Stimulated activated CD4-positive, alpha-beta T cell treated with anti-CD3 and anti-CD28 coated beads, TNF-alpha, amount 100 ng/mL, for 24 hours (primary cell): ENCODE data around the gene RMRP.

ENCODE experiments used
- DNase-seq, 3 experiments: peaks; one replicate each; pipeline ENCODE4 v3.0.0-alpha.2; 2020; ENCODE audit warnings: low read depth in 3 of 3

RMRP gene

DNA sequence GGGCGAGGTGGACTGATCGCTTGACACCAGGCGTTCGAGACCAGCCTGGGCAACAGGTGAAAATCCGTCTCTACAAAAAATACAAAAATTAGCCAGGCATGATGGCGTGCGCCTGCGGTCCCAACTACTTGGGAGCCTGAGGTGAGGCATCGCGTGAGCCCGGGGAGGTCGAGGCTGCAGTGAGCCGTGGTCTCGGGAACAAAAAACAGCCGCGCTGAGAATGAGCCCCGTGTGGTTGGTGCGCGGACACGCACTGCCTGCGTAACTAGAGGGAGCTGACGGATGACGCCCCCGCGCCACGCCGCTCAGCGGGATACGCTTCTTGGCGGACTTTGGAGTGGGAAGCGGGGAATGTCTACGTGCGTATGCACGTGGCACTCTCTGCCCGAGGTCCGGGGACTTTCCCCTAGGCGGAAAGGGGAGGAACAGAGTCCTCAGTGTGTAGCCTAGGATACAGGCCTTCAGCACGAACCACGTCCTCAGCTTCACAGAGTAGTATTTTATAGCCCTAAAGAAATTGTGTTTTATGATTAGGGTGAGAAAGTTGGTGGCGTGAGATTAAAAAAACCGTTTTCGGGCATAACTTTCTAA, at the start of gene RMRP:
TSS of gene RMRP (minus strand) at position 474 of the 591 bp plus-strand sequence.
- DNase-seq: peak; percentile 89 to 97 (median 90)

DNA sequence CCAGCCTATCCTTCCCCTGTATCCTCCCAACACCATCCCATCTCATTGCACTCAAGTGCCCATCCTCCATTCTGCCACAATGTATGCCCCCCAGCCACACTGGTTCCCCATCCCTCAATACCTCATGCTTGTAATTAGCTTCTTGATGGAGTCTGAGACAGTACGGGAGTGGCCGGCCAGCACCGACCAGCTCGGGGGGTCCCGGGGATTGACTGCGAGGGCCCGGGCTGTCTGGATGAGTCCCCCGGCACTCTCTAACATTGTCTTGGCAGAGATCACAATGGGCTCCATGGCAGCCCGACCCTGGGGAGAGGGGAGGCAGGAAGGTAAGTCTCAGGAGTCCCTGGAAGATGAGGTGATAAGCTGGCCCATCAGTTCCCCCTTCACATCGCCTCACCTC, 49.1 kb upstream of the RMRP start:
- DNase-seq: no peak

DNA sequence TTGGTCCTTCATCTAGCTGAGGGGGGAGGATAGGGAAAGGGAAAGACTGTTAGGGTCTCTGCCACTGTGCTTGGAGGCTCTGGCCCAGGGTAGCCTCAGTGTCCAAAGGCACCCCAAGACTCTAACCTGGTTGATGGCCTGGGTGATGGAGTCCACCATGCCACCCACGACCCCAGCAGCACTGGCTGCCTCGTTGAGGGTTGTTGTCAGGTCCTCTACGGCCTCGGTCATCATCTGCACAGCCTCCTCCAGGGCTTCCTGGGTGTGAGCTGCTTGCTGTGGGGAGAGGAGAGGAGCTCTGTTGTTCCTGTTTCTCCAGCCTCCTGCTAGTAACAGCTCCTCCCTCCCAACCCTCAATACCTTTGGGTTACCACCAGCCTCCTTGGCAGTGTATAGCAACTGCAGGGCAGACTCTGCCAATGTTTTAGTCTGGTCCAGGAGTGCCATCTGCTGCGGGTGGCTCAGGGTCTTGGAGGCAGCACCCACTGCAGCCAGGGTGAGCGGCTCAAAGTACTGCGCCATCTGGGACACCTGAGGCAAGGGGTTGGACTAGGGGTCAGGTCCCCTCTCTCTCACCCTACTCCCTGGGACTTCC, 48.1 kb upstream of the RMRP start:
- DNase-seq: no peak

DNA sequence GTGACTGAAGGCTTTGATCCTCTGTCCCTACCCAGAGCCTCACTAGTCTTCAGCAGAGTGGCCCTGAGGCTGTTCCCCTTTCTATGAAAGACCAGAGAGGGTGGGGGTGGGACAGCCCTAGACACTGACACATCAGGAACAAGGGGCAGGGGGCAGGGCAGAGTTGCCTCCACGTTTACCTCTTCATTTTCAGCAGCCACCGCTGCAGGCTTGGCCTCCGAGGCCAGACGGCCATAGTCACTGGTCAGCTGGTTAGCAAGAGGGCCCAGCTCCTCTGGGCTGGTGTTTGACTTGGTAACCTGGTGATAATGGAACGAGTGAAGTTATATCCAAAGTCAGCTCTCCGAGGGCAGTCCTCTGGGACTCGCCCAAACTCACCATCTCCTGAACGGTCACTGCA, 47.6 kb upstream of the RMRP start:
- no peak for DNase-seq

DNA sequence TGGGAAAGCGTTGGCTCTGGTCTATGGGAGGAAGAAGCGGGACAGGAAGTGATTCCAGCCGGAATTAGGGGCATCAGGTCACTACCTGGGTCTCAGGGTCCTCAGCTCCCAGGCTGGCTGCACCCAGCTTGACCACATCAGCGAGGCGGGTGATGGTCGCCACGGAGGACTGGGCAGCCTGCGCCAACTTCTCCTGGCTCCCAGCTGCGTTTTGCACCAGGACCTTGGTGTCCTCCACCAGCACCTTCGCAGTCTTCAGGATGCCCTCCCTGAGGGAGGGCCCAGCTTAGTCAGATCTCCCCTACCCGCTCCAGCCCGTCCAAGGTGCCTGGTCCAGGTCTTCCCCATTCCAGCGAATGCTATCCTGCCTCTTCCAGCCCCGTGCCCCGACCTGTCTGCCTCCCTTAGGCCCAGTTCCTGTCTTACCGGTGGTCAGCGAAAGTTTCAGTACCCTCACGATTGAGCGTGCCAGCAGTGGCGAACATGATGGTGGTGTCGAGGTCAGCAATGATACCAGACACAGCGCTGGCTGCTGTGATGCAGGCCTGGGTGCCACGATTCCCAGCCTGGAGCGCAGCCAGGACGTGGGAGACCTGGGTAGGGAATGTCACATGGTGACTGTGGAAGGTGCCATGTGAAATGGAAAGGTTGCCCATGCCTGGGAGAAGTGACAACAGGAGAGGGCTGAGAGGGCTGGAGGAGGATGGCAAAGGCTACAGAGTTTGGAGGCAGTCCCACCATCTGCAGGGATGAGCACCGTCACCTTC, 46.3 kb upstream of the RMRP start:
- DNase-seq: no peak

DNA sequence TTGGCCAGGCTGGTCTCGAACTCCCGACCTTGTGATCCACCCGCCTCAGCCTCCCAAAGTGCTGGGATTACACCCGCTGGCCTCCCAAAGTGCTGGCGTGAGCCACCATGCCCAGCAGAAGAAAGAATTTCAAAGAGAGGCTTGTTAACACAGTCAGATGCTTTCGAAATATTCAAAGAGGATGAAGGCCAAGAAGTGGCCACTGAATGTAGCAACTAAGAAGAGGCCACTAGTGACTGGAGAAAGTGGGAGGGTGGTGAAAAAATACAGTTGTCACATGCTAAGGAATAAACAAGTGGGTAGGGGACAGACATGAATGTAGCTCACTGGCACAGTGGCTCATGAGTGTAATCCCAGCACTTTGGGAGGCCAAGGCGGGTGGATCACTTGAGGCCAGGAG, 44.9 kb upstream of the RMRP start:
- no peak for DNase-seq

DNA sequence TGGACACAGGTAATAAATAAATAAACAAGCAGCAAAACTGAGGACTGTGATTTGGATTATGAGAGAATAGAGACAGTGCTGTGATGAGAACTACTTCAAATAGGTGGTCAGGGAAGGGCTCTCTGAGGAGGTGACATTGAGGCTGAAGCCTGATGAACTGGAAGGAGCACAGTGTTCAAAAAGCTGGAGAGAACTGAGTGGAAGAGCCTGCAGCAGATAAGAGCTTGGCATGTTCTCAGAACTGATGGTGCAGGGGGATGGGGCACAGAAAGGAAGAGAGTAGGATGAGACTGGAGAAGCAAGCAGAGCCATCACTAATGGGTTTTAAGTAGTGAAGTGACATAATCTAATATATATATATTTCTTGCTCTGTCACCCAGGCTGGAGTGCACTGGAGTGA, 43.1 kb upstream of the RMRP start:
- no peak for DNase-seq

DNA sequence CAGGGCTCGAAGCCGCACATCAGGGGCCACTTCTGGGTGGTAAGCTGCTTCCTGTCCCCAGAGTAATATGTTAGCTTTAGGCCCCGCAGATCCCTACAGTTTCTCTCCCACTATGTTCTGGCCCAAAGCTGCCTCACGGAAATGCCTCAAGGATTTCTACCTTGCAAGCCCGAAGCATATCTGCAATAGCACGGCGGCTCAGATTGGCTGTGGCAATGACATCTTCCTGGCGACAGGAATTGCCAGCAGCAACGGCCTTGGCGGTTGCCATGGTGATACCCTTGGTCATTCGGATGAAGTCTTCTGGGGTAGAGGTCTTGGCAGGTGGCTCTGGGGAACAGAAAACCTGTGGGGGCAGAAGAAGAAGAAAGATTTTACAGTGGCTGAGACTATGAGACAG, 42.2 kb upstream of the RMRP start:
- no peak for DNase-seq

DNA sequence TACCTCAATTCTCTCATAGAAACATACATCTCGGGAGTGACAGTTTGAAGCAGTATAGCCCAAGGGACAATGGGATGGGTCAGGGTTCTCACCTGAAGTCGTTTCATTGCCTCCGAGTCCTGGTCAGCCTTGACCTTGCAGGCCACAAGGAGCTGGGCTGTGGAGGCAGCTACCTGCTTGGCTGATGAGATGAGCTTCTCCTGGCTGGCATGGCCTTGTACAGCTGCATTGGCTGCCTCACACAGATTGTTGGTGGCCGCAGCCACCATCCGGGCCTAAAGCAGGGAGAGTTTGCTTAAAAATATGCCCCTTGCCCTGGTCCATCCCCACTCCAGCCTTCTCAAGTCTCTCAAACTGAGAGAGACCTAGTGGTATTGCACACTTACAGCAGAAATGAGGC, 40.4 kb upstream of the RMRP start:
- no peak for DNase-seq

DNA sequence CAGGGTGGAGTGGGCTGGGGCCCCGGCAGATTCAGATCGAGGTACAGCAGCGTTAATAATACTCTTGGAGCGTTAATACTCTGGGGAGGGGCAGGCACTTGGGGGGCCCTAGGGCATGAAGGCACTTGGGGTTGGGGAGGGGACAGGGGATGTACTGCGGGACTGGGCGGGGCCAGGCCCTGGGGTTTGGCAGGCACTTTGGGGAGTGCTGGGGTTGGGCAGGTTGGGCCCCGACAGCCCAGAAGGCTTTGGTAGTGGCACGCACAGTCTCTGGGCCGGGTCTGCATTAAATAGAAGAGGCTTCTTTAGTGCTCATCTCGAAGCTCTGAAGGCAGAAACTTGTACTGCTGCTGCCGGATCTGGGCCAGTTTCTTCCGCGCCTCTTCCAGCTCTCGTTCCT, 39.7 kb upstream of the RMRP start:
- DNase-seq: no peak

DNA sequence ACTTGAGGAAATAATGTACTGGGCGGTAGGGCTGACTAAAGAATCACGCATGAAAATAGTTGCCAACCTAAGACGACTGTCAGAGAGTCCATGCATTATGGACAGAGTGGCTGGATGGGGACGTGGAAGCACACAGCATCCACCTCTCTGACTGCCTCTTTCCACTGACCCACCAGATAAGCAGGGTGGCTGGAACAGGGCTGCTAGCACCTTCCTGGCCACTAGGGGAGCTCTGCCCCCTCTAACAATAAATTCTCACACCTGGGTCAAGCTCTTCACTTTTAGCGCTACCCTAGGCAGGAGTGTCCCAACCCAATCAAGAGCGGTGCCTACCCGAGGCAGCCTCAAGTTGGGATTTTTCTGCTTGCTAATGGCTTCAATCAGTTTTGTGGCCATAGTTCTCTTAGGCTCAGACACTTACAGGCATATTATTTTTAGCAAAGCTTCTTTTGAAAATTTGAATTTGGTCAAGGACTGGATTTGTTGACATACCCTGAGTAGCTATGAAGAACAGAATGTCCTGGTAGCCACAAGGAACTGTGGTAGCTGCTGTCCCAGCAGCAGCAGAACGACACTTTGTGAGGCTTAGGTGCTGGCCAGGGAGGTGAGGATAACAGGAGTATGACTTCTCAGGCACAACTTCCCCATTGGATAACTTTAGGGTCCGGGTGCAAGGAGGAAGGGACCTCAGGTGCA, 38.8 kb upstream of the RMRP start:
- DNase-seq: peak in 1 of 3 experiments; percentile 42

DNA sequence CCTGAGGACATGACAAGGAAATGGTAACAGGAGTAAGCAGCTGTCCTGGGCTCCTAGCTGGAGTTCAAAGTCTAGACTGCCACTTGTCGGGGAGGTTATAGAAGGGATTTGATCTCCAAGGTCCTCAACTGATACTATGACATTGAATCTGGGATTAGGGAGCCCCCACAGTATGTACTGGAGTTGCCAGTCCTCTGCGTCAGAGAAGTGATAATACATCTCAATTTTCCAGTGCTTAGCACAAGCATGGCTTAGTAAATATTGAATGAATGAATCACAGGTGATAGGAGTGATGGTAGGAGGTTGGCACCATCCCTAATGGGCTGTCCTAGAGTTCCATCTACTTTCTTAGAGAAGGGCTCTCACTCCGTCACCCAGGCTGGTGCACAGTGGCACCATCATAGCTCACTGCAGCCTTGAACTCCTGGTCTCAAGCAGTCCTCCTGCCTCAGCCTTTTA, 38.2 kb upstream of the RMRP start:
- no peak for DNase-seq

DNA sequence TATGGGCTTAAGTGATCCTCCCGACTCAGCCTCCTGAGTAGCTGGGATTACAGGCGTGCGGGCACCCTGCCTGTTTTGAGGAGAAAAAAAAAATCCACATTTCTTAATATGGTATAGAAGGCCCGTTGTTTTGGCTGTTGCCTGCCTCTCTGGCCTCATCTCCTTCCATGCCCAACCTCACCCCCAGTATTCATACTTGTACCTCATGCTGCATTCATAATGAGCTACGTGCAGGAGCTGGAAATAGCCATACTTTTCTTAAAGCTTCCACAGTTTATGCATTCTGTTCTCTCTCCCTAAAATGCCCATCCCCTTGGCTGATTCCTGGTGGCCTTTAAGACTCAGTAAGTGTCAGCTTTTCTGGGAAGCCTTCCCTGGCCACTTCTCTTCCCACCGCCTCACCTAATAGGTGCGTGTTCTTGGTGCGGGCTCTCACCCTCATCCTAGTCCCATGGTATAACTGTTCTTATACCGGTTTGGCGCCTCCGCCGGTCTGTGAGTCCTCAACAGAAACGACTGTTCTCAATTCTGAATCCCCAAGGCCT, 34.0 kb upstream of the RMRP start:
- no peak for DNase-seq

DNA sequence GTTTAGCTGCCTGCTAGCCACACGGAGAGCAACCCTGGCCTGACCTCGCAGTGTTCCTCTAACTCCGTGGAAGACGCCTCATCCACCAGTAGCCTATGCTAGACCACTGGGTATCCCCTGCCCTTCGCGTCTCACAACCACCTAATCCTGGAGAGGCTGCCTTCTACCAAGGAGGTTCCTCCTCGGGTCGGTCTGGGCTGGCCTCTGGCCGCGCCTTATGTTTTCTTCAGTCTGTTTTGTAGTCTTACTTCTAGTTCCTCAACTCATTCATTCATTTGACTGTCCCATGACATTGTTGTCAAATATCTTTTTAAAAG, 33.5 kb upstream of the RMRP start:
- DNase-seq: no peak

DNA sequence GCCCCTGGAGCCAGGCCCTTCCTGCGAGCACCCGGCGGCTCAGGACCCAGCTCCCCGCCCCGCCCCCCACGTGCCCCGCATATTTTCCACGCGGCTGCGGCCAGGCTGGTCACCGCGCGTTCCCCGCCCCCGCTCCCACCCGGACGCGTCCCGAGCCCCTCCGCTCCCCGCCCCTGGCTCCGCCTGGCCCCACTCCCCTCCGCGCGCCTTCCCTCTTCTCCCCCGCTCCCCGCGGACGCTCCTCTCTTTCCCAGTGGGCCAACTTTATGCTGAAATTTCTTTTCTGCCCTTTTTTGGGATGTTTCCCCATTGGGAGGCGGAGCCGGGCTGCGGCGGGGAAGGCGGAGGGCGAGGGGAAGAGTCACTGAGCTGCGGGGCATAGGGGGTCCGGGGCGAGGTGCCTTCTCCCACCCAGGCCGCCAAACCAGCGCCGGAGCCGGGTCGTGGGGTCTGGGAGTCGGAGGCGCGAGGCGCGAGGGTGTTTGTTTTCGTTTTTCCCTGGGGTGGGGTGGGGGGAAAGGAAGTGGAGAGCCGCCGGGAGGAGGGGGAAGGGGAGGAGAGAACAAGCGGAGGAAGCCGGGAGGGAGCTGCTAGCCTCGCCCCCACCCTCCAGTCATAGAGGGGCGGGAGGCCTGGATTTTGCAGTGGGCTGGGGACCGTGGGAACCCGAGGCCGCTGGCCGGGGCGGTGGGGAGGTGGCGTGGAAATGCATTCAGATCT, 33.0 kb upstream of the RMRP start:
- DNase-seq: peak in 1 of 3 experiments; percentile 40

DNA sequence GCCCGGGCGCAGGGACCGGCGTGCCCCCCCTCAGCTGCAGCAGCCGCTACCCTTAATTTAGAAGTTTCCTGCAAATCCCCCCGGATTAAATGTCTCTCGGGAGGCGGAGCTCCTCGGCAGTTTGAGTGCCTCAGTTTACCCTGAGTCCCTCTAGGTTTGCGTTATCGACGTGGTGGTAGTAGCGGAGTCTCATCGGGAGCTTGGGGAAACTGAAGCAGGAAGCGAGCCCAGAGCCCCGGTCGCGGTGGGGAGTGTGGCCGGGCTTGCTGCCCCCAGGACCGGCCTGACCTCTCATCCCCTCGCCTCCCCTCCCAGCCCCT, 32.4 kb upstream of the RMRP start:
- no peak for DNase-seq

DNA sequence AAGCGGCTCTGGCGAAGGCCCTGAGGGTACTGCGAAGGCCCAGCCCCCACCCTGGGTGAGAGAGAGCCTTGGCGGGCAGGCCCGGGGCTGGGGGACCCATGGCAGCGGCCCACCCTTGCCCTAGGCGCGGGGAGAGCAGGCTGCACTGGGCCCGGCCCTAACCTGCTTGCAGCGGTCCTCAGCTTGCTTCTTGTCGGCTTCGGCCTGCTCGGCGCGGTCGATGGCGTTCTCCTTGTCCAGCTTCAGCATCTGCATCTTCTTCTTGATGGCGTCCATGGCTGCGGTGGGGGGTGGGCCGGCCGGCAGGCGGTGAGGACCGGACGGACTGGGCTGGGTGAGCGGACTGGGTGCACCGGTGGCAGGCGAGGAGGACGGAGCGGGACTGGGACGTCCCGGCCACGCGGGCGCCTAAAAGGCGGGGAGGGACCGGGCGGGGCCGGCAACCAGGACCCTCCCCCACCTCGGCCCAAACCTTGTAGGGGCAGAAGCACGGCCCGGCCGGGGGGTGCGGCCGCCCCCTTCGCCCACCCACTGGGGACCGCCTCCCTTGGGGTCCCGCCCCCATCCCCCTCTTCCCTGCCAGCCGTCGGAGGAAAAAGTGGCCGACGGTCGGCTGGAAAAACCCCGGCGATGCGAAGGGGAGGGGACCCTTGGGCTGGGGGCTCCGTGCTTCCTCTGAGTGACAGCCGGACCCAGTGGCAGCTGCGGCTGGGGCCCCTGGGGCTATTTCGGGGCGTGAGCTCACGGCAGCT, 31.9 kb upstream of the RMRP start, which contains the start of gene TPM2:
TSS of gene TPM2 (minus strand) at position 384 of the 752 bp plus-strand sequence. CDS start at position 276, 108 bp downstream.
- no peak for DNase-seq

DNA sequence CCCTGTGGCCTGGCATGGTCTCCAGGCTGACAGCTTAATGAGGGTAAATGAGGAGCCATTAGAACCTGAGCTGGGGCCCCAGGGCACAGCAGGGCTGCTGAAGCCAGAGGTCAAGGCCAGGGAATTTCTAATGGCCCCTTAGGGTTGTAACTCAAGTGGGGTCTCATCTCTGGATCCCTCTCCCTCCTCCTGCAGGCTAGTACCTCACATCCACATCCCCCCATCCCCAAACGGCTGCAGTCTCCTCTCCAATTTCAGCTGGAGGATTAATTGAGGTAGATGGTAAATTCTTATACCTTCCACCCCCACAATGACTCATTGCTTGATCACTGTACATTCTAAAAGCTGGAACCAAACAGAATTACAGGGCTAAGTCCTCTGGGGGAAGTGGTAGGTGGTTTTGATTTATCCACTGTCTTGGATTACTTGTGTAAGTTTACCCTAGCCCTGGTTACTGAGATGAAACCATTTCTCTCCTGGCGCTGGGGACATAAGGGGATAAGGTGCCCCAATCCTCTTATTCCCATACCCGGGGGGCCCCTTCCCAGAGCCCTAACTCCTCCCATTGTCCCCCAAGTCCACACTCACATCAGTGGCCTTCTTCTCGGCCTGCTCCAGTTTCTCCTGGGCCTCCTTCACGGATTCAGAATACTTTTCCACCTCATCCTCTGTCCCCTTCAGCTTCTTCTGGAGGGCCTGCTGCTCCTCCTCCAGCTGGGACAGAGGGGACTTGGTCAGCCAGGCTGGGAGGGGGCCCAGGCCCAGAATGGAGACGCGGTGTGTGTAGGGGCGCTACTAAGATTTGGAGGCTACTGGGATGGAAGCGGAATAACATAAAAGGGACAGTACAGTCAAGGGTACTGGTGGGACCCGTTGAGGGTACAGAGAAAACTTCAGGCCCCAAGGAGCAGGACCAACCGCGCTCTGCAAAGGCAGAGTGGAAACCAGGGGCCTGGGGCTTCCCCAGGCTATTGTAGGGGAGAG, 31.0 kb upstream of the RMRP start:
- DNase-seq: no peak

DNA sequence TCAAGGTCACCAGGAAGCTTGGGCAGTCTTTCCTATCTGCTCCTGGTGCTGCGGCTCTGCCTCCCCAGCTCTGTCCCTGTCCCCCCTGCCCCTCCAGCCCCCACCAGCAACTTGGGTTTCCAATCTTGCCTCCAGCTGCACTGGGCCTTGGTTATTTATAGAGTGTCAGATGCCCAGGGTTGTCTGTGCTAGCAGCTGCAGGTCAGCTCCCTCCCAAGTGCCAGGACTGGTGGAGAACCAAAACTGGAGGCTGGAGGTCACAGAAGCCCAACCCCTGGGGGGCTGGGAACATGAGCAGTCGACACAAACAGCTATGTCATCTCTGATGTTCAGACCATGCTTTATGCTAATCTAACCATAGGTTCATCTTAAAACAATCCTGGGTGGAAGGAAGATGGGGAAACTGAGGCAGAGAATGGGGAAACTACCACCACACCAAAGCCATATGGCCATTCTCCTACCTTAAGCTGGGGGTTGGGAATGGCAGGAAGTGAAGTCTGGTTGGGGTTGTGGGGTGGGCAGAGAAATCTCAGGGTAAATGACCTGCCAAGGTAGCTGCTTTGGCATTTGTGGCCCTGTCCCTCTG, 30.2 kb upstream of the RMRP start:
- no peak for DNase-seq
